Measurements from ENCODE around the gene MACROD2.

- no peak for TF ChIP-seq CTCF (tag by site-specific recombination; IDR thresholded peaks at IDR 0.05)
- TF ChIP-seq GLIS2 (tag by site-specific recombination; IDR thresholded peaks at IDR 0.05): no peak
- no peak for TF ChIP-seq ZNF792 (tag by site-specific recombination; IDR thresholded peaks at IDR 0.05)
- TF ChIP-seq ZNF23 (tag by site-specific recombination; IDR thresholded peaks at IDR 0.05; ENCODE audit: borderline replicate concordance): no peak
- TF ChIP-seq ZNF510 (tag by site-specific recombination; IDR thresholded peaks at IDR 0.05; ENCODE audit: insufficient replicate concordance): no peak
- no peak for TF ChIP-seq ZNF140 (tag by site-specific recombination; IDR thresholded peaks at IDR 0.05)
Observed at GRCh38 chr20:14303651-14304050, 308.3 kb downstream of the MACROD2 start.
